ENCODE results near the gene PTRHD1. TPM values are rescaled to one million over a fixed set of nuclear protein-coding genes. Genes with fewer than 3 reads are reported as not detected.

Gene PTRHD1
- total and polyA plus RNA-seq, 2 of the 8 experiments (the other 6 are each of a cell fraction or from before 2014, with no cell fraction given) = 46.2 to 91.9 TPM

DNA sequence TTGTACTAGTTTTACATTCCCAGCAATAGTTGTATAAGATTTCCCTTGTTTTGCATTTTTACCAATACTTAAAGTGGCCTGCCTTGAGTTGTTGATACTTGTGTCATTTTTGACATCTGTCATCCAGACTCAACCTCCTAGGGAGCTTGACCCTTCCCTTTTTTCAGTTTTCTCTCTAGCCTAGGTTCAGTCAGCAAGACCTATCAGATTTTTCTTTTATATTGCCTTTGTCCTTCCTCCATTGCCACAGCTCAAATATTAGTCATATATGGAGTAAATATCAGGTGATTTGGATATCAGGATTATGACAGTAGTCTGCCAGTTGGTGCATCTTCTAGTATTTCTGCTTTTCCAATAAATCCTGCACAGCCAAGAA, 13.5 kb upstream of the PTRHD1 start:
- no peak overlapping the region for H3K9ac ChIP-seq (replicated peaks in 1 of 4; ENCODE audit: extremely low read depth in 1 of 4, low read depth in 3 of 4, low read length in 3 of 4)
- H3K56ac ChIP-seq (replicated peaks; ENCODE audit: insufficient read length, low read depth, low read length) = no peak overlapping the region
- POLR2A ChIA-PET (ENCODE audit: partially characterized antibody) = interaction anchor here (2.2 kb wide), 1 partner anchor 14 kb away, joined by 7 read pairs; the partner anchor contains the start of genes CENPO and PTRHD1
- H4K5ac ChIP-seq (ENCODE audit: insufficient read length, low read depth, low read length) = no peak overlapping the region
- H3K14ac ChIP-seq (ENCODE audit: insufficient read length) = no peak overlapping the region
- CTCF ChIA-PET (ENCODE audit: partially characterized antibody) = interaction anchor here (0.7 to 1.6 kb wide), 4 partner anchors 10 to 80 kb away, joined by 3 to 4 read pairs (median 3); no protein-coding TSS in a partner anchor
- no peak overlapping the region for H2BK12ac ChIP-seq (ENCODE audit: low read depth, low read length)
- H4K20me1 ChIP-seq (replicated peaks in 1 of 2; ENCODE audit: control insufficient read depth in 1 of 2, insufficient read depth in 2 of 2, low read length in 2 of 2) = no peaks in the 10 kb centered on the region
- H2BK15ac ChIP-seq (ENCODE audit: low read length) = no peak overlapping the region
- H3K36me3 ChIP-seq (ENCODE audit: control insufficient read depth in 2 of 4, insufficient read depth in 4 of 4, low read length in 3 of 4) = peaks cover 0 to 27% (median 12%) of the 10 kb centered on the region in 4 experiments; a peak in 5 of 8 replicates
- no peaks in the 10 kb centered on the region; the same call in 1 of the 2 replicates for H3K79me1 ChIP-seq (ENCODE audit: low read depth, low read length)
- peaks cover 4 to 58% of the 10 kb centered on the region in 2 experiments; a peak in 3 of 4 replicates for H3K79me2 ChIP-seq (ENCODE audit: control insufficient read depth in 1 of 2, insufficient read depth in 2 of 2, low read length in 2 of 2)
- H3K18ac ChIP-seq (ENCODE audit: extremely low read depth, low read length) = no peak overlapping the region
- H4K91ac ChIP-seq (replicated peaks; ENCODE audit: insufficient read length, low read length) = no peak overlapping the region
- H3K4me1 ChIP-seq (replicated peaks in 1 of 4; ENCODE audit: control insufficient read depth in 3 of 4, insufficient read depth in 4 of 4, low read length in 3 of 4) = no peaks in the 10 kb centered on the region
- H3K23me2 ChIP-seq (ENCODE audit: low read depth, low read length) = no peaks in the 10 kb centered on the region; the same call in 1 of the 2 replicates
- no peak overlapping the region for H2BK120ac ChIP-seq (replicated peaks; ENCODE audit: low read depth, low read length)
- H3K27ac ChIP-seq (ENCODE audit: low read depth, low read length) = no peak overlapping the region
- H2BK5ac ChIP-seq (ENCODE audit: low read depth, low read length) = no peak overlapping the region
- no peak overlapping the region for H2BK20ac ChIP-seq (ENCODE audit: low read length)
- peaks cover 14 to 16% of the 10 kb centered on the region in 2 experiments for H3K9me3 ChIP-seq (ENCODE audit: insufficient read depth in 2 of 2, low read depth in 1 of 2, low read length in 1 of 2)
- H2AFZ ChIP-seq (ENCODE audit: low read length) = no peak overlapping the region
- no peak overlapping the region for H2AK5ac ChIP-seq (ENCODE audit: low read depth, low read length)
- no peak overlapping the region for H4K8ac ChIP-seq (ENCODE audit: extremely low read depth, insufficient read depth, low read length)
- no peak overlapping the region for H3K4me3 ChIP-seq (ENCODE audit: extremely low read depth in 1 of 4, insufficient read depth in 2 of 4, low read depth in 3 of 4, low read length in 4 of 4)
- H3K4ac ChIP-seq (replicated peaks; ENCODE audit: insufficient read length, low read depth, low read length) = no peak overlapping the region
- no peaks in the 10 kb centered on the region for H3K27me3 ChIP-seq (replicated peaks in 1 of 4; ENCODE audit: control insufficient read depth in 3 of 4, extremely low read depth in 1 of 4, insufficient read depth in 3 of 4, low read length in 3 of 4)
- H3K23ac ChIP-seq (ENCODE audit: insufficient read length) = no peak overlapping the region
- H3K4me2 ChIP-seq (ENCODE audit: insufficient read depth in 1 of 2, low read depth in 2 of 2, low read length in 2 of 2) = no peak overlapping the region
- no peak for FAIRE-seq
- no peak for DNase-seq (ENCODE audit: low read depth in 1 of 2, low spot score in 2 of 2)
- TF ChIP-seq HDAC2 (IDR thresholded peaks at IDR 0.05; ENCODE audit: borderline replicate concordance in 1 of 2, low read depth in 2 of 2, low read length in 2 of 2) (no peak), RFX5 (IDR thresholded peaks at IDR 0.05; ENCODE audit: borderline replicate concordance, low read depth, low read length) (no peak), RXRA (IDR thresholded peaks at IDR 0.05; ENCODE audit: insufficient read depth, low read depth, low read length) (no peak), SIN3A (conservative IDR thresholded peaks at IDR 0.05 in 1 of 2, IDR thresholded peaks at IDR 0.05 in 1 of 2; ENCODE audit: low read depth in 1 of 2, low read length in 2 of 2) (no peak), GABPA (IDR thresholded peaks at IDR 0.05; ENCODE audit: borderline replicate concordance, insufficient read depth, low read length) (no peak), TBP (IDR thresholded peaks at IDR 0.05; ENCODE audit: low read depth, low read length) (no peak), CBX8 (IDR thresholded peaks at IDR 0.05; ENCODE audit: borderline replicate concordance, low read depth, low read length) (no peak), POU5F1 (IDR thresholded peaks at IDR 0.05; ENCODE audit: low read depth, low read length) (no peak), KDM5A (IDR thresholded peaks at IDR 0.05; ENCODE audit: low read length) (no peak), POLR2A (IDR thresholded peaks at IDR 0.05; ENCODE audit: control extremely low read depth in 1 of 2, low read depth in 2 of 2, low read length in 2 of 2) (no peak), TAF7 (optimal IDR thresholded peaks at IDR 0.05; ENCODE audit: borderline replicate concordance, low read depth, low read length) (no peak), CTBP2 (IDR thresholded peaks at IDR 0.05; ENCODE audit: borderline replicate concordance, insufficient read depth, insufficient read length, low read length) (no peak)
- TF ChIP-seq, protein P1, sequence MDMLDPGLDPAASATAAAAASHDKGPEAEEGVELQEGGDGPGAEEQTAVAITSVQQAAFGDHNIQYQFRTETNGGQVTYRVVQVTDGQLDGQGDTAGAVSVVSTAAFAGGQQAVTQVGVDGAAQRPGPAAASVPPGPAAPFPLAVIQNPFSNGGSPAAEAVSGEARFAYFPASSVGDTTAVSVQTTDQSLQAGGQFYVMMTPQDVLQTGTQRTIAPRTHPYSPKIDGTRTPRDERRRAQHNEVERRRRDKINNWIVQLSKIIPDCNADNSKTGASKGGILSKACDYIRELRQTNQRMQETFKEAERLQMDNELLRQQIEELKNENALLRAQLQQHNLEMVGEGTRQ (IDR thresholded peaks at IDR 0.05; ENCODE audit: low read length) = no peak
